Myocyte (in vitro differentiated cells): ENCODE measurements around the gene OR51V1. TPM values are rescaled to one million over a fixed set of nuclear protein-coding genes. Genes with fewer than 3 reads are reported as not detected.
A peak's percentile ranks its signal among the peaks of the same experiment; 100 is the strongest.

ENCODE experiments used
- DNase-seq: peaks from one replicate; pipeline ENCODE4 v3.0.0-alpha.2; 2012; ENCODE audit warnings: low read depth
- total RNA-seq: library from RNA; depleted of rRNA; stranded (reverse); fragments of >200 nt; gene quantifications from 2 replicates; pipeline ENCODE4 v1.2.3, GENCODE V29; 2014

The OR51V1 gene
- total RNA-seq, 1 donor from 2014 or later = not detected

DNA sequence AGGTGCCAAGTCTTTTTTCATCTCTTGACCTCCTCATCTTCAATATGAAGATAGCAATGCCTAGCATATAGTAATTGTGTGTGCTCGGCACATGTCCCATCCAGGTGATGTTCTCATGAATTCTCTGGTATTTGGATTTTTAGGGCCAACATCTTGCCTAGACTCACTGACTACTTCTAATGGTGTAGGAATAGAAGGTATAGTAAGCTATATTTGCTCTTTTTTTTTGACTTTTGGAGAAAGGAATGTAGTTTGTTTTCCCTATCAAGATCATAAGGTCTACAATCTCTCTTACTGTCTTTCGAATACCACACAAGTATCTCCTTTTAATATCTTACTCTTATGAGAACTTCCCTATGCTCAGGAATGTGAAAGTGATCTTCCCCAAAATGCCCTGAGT, 30.6 kb upstream of the OR51V1 start:
- DNase-seq = no peak

DNA sequence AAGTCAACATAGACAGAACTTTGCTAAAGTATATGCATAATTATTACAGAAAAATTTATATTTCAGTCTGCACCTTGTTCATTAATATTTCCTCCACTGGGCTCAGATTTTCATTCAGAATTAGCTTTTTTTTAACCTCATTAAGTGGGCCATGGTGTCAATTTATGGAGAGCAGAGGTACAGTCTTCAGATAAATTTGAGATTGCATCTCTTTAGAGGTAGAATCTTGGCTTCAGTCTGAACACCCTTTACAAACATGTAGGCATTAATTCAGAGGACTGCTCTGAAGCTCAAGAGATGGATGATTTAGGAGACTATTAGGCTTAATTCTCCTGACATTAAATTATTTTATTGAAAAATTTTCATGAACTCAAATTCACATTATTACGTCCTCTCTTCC, 29.8 kb upstream of the OR51V1 start:
- DNase-seq = no peak

DNA sequence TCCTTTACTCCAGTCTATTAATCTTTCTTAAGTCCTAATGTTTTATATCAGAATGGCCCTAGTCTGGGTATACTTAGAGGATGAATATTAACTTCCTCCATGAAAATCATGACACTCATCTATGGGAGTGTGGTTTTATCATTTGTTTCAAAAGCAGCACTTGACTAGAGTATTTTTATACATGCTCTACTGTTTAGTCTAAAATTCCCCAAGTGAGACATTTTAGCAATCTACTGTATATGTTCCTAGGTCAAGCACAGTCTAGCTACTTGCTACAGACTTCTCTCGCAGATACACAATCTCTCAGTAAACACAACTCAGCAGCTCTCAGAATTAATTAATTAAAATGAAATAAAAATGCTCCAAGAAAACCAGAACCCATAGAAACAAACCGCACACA, 29.3 kb upstream of the OR51V1 start:
- DNase-seq = no peak

DNA sequence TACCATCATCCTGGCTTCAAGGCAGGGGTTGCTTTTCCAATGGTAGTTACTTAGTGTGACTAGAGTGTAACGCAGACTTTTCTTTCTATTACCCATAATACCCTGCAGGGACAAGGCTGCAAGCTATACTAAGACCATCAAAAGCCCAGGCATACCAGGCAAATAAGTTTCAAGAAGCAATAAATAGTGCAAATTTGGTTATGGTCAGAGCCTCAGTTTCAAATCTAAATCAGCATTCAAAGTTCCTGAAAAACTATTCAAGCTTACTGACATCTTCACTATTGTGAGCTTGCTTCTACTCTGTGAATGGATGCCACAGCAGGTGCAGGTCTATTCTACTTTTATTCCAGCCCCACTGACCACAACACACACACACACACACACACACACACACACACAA, 28.9 kb upstream of the OR51V1 start:
- peak; percentile 2 for DNase-seq

DNA sequence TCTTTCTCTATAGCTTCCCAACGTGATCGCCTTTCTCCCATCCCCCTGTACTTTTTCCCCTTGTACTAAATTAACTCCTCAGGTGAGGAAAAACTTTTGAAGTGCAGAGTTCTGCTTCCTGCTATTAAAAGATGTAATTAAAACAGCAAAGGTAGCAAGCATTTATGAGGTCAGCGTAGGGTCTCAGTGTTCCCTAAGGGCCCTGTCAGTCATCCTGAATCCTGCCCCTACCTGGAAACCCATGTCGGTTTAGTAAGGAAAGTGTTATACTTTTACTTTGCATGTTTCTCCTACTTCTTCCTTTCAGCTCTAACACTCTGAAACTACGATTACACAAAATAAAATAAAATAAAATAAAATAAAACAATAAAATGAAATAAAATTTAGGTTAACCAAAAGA, 27.6 kb upstream of the OR51V1 start:
- DNase-seq = no peak

DNA sequence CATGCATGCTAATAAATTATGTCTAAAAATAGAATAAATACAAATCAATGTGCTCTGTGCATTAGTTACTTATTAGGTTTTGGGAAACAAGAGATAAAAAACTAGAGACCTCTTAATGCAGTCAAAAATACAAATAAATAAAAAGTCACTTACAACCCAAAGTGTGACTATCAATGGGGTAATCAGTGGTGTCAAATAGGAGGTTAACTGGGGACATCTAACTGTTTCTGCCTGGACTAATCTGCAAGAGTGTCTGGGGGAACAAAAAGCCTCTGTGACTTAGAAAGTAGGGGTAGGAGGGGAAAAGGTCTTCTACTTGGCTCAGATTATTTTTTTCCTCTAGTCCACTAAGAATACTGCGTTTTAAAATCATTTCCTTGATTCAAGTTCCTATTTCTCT, 27.2 kb upstream of the OR51V1 start:
- no peak for DNase-seq

DNA sequence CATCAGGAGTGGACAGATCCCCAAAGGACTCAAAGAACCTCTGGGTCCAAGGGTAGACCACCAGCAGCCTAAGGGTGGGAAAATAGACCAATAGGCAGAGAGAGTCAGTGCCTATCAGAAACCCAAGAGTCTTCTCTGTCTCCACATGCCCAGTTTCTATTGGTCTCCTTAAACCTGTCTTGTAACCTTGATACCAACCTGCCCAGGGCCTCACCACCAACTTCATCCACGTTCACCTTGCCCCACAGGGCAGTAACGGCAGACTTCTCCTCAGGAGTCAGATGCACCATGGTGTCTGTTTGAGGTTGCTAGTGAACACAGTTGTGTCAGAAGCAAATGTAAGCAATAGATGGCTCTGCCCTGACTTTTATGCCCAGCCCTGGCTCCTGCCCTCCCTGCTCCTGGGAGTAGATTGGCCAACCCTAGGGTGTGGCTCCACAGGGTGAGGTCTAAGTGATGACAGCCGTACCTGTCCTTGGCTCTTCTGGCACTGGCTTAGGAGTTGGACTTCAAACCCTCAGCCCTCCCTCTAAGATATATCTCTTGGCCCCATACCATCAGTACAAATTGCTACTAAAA, 26.3 kb upstream of the OR51V1 start, which contains the start of gene HBB:
HBB (minus strand) TSS at position 340 of the 579 bp plus-strand sequence; CDS start at position 290, 50 bp downstream.
- no peak for DNase-seq

DNA sequence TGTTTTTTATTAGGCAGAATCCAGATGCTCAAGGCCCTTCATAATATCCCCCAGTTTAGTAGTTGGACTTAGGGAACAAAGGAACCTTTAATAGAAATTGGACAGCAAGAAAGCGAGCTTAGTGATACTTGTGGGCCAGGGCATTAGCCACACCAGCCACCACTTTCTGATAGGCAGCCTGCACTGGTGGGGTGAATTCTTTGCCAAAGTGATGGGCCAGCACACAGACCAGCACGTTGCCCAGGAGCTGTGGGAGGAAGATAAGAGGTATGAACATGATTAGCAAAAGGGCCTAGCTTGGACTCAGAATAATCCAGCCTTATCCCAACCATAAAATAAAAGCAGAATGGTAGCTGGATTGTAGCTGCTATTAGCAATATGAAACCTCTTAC, 25.0 kb upstream of the OR51V1 start:
- no peak for DNase-seq

DNA sequence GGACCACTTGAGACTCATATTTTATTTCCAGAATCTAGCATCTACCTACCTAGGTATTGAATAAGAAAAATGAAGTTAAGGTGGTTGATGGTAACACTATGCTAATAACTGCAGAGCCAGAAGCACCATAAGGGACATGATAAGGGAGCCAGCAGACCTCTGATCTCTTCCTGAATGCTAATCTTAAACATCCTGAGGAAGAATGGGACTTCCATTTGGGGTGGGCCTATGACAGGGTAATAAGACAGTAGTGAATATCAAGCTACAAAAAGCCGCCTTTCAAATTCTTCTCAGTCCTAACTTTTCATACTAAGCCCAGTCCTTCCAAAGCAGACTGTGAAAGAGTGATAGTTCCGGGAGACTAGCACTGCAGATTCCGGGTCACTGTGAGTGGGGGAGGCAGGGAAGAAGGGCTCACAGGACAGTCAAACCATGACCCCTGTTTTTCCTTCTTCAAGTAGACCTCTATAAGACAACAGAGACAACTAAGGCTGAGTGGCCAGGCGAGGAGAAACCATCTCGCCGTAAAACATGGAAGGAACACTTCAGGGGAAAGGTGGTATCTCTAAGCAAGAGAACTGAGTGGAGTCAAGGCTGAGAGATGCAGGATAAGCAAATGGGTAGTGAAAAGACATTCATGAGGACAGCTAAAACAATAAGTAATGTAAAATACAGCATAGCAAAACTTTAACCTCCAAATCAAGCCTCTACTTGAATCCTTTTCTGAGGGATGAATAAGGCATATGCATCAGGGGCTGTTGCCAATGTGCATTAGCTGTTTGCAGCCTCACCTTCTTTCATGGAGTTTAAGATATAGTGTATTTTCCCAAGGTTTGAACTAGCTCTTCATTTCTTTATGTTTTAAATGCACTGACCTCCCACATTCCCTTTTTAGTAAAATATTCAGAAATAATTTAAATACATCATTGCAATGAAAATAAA, 24.3 kb upstream of the OR51V1 start:
- no peak for DNase-seq

DNA sequence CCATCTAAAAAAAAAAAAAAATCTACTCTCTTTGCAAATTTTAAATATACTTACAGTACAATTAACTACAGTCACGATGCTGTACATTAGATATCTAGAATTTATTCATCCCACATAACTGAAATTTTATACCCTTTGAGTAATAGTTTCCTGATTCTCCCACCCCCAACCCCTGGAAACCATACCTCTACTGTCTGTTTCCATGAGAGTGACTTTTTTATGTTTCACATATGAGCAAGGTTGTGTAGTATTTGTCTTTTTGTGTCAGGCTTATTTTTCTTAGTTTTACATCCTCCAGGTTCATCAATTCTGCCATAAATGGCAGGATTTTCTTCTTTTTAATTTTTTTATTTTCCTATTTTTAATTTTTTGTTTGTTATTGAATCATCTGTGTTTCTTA, 23.2 kb upstream of the OR51V1 start:
- DNase-seq = no peak

DNA sequence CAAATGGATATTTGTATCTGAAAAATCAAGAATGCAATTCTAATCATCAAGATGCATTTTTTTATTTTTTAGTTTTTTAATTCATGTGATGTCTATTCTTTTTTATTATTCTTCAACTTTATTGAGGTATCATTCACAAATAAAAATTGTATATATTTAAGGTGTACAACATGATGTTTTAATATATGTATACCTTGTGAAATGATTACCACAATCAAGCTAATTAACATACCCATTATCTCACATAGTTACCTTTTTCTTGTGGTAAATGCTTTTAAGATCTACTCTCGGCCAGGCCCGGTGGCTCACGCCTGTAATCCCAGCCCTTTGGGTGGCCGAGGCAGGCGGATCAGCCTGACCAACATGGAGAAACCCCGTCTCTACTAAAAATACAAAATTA, 22.7 kb upstream of the OR51V1 start:
- DNase-seq = no peak

DNA sequence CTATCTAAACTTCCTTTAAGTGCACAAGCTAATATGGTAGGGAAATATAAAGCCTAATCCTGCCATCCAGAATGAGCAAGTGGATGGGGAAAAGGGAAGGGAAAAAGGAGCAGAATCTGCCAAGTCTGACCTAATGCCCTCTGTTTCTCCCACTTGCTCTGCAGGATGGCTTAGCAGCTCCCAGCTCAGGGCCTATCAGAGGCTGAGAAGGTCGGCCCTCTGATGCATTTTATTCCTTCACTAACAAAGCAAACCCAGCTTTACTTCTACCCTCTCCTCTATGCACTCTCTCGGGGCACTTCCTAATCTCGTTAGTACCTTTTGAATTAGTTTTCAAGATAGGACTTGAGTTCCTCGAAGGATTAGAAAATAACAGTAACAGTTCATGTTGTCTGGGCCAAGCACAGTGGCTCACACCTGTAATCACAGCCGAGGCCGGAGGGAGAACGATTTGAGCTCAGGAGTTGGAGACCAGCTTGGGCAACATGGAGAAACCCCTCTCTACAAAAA, 9.9 kb upstream of the OR51V1 start:
- DNase-seq = no peak

DNA sequence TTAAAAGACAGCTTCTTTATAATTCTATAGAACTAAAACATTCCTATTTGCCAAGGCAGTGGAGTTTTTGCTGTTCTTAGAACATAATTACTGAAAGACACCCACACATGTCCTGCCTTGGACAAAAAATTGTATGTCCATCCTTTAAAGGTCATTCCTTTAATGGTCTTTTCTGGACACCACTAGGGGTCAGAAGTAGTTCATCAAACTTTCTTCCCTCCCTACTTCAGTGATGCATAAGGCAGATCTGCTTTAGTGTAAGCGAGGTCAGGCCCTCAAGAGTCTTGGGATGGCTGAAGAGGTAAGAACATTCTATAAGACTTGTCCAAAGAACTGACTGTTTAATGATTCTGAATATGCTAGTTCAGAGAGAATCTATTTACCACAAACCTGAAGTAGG, 4.3 kb upstream of the OR51V1 start:
- peak; percentile 66 for DNase-seq

DNA sequence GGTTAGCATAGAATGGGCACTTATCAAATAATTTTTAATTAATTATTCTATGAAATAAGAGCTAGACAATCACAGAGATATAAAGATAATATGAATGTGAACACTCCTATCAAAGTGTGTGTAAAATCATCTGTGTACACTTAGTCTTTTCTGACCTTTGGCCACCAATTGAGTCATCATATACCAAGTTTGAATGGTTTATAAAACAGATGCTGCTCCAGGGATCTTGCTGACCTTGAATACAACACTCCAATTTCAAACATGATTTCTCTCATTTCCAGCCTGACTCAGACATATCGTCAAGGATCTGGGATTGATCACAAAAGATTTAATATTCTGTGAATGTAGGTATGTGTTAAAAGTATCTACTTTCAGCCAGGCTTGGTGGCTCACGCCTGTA, 2.9 kb upstream of the OR51V1 start:
- no peak for DNase-seq

DNA sequence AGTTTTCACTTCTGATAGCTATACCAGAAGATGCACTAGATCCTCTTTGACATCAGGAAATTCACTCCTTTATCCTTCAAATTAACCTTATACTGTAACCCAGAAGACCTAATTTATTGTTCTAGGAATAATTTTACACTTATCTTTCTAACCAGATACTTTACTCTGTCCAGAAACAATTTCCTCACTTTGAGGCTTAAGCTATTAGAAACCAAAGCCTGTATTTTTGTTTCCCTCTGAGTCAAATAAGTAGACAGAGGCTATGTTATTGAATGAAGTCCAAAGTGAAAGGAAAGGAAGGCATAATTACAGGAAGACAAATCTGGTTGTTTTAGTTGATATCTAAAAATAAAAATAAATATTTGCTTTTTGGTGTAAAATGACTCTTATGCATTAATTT, 2.2 kb downstream of the OR51V1 start:
- DNase-seq = no peak

DNA sequence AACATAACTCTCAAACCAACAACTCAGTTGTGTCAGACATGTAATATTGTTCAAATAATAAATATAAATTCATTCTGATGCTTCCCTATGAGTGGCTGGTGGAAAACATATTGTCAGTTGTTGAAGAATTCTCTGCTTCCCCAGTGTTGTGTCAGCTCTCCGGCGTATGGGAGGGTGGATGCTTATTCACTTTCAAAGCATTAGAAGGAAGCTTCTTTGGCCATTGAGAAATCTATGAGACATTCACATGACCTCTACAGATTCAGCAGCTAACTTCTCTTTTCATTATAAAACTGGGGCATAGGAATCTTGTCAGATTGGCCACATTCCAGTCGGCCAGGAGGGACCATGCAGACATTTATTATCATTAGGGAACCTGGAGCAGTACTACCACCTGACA, 2.9 kb downstream of the OR51V1 start:
- no peak for DNase-seq

DNA sequence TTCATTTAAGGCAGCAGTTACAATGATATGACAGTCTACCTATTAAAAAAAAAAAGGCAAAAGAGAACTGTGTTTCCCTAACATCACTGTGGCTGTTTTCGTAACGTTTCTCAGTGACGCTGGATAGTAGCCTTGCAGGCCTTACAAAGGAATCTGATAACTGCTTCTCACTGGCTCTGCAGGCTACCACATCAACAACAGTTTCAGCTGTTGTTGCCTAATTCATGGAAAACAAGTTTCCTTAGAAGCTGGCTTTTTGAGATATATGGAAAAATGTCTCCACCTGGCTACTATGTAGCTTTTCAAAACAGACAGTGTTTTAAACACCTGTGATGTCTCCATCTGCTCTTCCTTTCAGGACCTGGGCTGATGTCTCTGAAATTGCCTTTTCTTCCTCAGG, 3.8 kb downstream of the OR51V1 start:
- DNase-seq = no peak

DNA sequence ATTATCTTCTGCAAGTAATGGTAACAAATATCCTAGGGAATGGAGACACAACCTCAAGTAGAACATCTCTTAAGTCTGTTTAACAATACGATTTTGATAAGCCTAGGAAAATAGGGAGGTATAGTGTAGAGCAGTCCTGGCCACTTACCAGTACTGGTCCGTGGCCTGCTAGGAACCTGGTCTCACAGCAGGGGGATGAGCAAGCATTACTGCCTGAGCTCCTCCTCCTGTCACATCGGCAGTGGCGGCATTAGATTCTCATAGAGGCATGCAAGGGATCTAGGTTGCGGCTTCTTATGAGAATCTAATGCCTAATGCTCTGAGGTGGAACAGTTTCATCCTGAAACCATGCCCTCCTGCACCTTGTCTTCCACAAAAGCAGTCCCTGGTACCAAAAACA, 4.4 kb downstream of the OR51V1 start:
- DNase-seq = no peak

DNA sequence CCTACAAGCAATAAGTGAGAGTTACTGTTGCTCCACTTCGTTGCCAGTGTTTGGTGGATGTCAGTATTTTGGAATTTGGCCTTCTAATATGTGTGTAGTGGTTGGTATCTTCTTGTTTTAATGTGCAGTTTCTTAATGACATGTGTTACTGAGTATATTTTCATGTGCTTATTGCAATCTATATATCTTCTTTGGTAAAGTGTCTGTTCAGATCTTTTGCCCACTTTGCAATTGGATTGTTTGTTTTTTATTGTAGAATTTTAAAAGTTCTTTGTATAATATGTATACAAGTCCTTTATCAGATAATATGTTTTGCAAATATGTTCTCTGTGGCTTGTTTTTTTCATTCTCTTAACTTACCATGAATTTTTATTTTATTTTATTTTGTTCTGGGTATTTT, 7.7 kb downstream of the OR51V1 start:
- no peak for DNase-seq

DNA sequence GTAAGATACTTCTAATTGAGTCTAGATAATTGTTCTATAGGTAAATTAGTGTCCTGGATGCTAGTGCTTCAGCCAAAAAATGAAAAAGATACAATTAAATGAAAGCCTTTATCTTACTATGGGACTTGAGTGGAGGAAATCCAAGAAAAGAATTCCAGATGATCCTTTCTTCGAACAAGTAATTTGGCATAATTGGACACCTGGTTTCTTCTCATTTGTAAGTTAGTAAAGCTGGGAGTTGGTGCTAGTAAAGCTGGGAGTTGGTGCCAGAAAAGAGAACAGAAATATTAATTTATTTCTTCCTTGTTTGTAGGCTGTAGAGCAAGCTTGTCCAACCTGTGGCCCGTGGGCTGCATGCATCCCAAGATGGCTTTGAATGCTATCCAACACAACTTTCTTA, 12.3 kb downstream of the OR51V1 start:
- no peak for DNase-seq

DNA sequence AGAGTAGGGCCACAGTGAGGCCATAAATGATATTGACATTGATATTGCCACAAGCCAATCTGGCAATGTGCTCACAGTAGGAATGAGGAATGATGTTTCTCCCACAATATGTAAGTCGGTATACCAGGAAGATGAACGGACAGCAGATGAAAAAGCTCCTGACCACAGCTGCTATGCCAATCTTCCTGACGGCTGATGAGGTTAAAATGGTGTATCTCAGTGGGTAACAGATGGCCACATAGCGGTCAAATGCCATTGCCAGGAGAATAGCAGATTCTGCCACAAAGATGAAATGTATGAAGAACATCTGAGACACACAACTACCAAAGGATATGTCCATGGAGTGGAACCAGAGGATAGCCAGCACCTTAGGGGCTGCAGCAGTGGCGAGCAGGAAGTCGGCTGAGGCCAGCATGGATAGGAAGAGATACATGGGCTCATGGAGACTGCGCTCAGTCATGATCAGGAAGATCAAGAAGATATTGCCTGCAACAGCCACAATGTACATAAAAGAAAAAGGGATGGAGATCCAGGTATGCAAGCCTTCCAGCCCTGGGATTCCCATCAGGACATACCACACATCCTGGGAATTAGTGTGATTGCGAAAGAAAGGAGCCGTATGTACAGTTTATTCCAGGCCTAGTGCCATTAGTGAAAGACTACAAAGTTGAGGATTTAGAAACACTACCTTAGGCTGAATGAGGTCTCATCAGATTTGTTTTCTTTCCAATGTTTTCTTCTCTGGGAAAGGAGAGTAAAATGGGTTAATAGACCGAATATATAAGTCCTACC, 22.2 kb downstream of the OR51V1 start:
- peak; percentile 79 for DNase-seq

DNA sequence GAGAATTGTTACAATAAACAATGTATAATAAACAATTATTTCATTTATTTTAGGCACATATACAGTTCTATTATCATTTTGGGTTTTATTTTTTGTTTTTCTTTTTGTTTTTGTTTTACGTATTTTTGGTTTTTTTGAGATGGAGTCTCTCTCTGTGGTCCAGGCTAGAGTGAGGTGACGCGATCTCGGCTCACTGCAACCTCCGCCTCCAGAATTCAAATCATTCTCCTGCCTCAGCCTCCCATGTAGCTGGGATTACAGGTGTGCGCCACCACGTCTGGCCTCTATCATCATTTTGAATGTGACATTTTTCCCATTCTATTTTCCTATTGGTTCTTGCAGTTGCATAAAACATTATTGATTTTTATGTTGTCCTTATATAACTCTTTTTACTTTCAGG, 25.5 kb downstream of the OR51V1 start:
- DNase-seq = no peak
